ENCODE data around the gene TPD52L1.

Gene TPD52L1

GRCh38 chr6:125264476-125264875 lies 110.9 kb downstream of the TPD52L1 start:
- TF ChIP-seq POLR2AphosphoS5 (IDR thresholded peaks at IDR 0.05; ENCODE audit: low read depth, low read length) (no peak), FOXP2 (optimal IDR thresholded peaks at IDR 0.05; ENCODE audit: borderline replicate concordance, extremely low read depth, extremely low read length, insufficient read depth) (no peak), SIN3A (IDR thresholded peaks at IDR 0.05; ENCODE audit: borderline replicate concordance, insufficient read depth, low read length) (no peak), TAF1 (IDR thresholded peaks at IDR 0.05; ENCODE audit: borderline replicate concordance, insufficient read depth, low read length) (no peak)
- TF ChIP-seq, protein P1, sequence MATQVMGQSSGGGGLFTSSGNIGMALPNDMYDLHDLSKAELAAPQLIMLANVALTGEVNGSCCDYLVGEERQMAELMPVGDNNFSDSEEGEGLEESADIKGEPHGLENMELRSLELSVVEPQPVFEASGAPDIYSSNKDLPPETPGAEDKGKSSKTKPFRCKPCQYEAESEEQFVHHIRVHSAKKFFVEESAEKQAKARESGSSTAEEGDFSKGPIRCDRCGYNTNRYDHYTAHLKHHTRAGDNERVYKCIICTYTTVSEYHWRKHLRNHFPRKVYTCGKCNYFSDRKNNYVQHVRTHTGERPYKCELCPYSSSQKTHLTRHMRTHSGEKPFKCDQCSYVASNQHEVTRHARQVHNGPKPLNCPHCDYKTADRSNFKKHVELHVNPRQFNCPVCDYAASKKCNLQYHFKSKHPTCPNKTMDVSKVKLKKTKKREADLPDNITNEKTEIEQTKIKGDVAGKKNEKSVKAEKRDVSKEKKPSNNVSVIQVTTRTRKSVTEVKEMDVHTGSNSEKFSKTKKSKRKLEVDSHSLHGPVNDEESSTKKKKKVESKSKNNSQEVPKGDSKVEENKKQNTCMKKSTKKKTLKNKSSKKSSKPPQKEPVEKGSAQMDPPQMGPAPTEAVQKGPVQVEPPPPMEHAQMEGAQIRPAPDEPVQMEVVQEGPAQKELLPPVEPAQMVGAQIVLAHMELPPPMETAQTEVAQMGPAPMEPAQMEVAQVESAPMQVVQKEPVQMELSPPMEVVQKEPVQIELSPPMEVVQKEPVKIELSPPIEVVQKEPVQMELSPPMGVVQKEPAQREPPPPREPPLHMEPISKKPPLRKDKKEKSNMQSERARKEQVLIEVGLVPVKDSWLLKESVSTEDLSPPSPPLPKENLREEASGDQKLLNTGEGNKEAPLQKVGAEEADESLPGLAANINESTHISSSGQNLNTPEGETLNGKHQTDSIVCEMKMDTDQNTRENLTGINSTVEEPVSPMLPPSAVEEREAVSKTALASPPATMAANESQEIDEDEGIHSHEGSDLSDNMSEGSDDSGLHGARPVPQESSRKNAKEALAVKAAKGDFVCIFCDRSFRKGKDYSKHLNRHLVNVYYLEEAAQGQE (IDR thresholded peaks at IDR 0.05; ENCODE audit: insufficient read depth in 1 of 2, low read depth in 2 of 2, low read length in 2 of 2), result no peak

DNA sequence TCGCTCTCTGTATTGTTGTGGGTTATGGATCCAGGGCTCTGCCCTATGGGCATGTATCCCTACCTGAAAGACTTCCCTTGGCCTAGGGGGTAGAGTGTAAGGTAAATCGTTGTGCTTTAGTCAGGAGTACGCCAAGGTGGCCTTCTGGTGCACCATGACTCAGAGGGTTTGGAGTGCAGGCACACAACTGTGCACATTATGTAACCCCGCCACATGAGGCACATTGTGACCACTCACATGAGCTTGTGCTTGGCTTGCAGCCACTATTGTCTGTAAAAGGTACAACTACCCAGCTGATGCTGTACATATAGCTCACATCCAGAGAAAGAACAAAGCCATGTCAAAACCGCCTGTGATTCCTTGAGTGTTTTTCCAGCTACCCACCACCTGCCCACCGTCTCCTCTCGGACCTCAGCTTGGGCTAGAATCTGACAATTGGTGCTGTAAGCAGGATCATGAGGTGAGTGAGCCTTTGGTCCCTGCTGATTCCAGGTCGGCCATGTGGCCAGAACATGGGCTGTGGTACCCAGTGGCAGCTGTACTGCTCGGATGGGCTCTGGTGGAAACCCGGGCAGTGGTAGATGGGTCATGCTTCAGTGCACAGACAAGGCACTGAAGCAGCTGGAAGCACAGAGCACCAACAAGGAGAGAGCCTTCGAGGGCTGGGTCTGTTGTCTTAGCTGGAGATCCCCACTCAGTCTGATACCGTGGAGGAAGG lies 114.4 kb downstream of the TPD52L1 start:
- no peak for TF ChIP-seq POLR2AphosphoS5 (IDR thresholded peaks at IDR 0.05; ENCODE audit: low read depth, low read length)
- TF ChIP-seq, protein P1 (IDR thresholded peaks at IDR 0.05; ENCODE audit: insufficient read depth in 1 of 2, low read depth in 2 of 2, low read length in 2 of 2), result no peak
- no peak for TF ChIP-seq TAF1 (IDR thresholded peaks at IDR 0.05; ENCODE audit: borderline replicate concordance, insufficient read depth, low read length)
- no peak for TF ChIP-seq SIN3A (IDR thresholded peaks at IDR 0.05; ENCODE audit: borderline replicate concordance, insufficient read depth, low read length)
- no peak for TF ChIP-seq FOXP2 (optimal IDR thresholded peaks at IDR 0.05; ENCODE audit: borderline replicate concordance, extremely low read depth, extremely low read length, insufficient read depth)

DNA sequence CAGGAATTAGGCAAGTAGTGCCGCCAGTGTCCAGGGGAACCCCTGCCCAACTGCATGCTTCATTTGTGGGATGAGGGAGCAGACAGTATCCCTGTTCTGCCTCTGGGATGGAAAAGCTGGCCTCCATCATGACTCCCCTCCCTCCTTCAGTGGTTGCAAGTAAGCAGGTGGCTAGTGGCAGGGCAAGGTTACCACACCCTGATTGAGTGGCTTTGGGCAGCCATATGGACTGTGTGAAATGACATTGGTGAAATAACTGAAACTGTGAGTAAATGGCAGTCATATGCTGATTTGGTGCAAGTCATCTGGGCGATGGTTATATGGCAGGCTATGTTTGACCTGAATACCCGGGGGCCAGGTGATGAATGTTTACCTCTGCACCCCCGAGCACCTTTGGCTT lies 115.2 kb downstream of the TPD52L1 start:
- no peak for TF ChIP-seq POLR2AphosphoS5 (IDR thresholded peaks at IDR 0.05; ENCODE audit: low read depth, low read length)
- TF ChIP-seq, protein P1 (IDR thresholded peaks at IDR 0.05; ENCODE audit: insufficient read depth in 1 of 2, low read depth in 2 of 2, low read length in 2 of 2), result no peak
- TF ChIP-seq TAF1 (IDR thresholded peaks at IDR 0.05; ENCODE audit: borderline replicate concordance, insufficient read depth, low read length), result no peak
- TF ChIP-seq SIN3A (IDR thresholded peaks at IDR 0.05; ENCODE audit: borderline replicate concordance, insufficient read depth, low read length), result no peak
- TF ChIP-seq FOXP2 (optimal IDR thresholded peaks at IDR 0.05; ENCODE audit: borderline replicate concordance, extremely low read depth, extremely low read length, insufficient read depth), result no peak

DNA sequence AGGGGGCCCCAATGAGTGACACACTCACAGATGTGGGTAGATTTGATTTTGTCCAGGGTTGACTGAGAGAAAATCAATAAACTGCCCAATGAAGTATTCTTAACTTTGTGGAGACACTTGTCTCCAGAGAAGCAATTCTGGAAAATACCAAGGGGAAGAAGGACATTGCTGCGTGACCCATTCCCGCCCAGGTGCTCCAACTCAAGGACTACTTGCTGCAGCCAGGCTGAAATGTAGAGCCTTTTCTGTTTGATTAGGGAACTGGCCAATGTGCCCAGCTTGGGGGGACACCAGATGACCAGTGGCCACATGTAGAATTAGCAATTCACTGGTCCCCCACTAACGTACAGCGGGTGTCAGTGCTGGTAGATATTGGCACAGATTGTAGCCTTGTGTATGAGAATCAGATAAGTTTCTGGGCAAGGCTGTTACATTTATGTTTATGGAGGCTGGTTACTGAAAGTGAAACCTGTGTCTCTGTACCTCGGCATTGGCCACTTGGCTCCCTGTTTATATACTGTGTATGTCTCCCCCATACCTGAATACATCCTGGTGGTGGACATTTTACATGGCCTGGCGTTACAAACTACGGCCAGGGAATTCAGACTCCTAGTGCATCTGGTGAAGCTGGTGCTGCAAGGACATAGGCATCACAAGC lies 115.9 kb downstream of the TPD52L1 start:
- no peak for TF ChIP-seq POLR2AphosphoS5 (IDR thresholded peaks at IDR 0.05; ENCODE audit: low read depth, low read length)
- no peak for TF ChIP-seq TAF1 (IDR thresholded peaks at IDR 0.05; ENCODE audit: borderline replicate concordance, insufficient read depth, low read length)
- TF ChIP-seq, protein P1 (IDR thresholded peaks at IDR 0.05; ENCODE audit: insufficient read depth in 1 of 2, low read depth in 2 of 2, low read length in 2 of 2), result no peak
- TF ChIP-seq FOXP2 (optimal IDR thresholded peaks at IDR 0.05; ENCODE audit: borderline replicate concordance, extremely low read depth, extremely low read length, insufficient read depth), result no peak
- no peak for TF ChIP-seq SIN3A (IDR thresholded peaks at IDR 0.05; ENCODE audit: borderline replicate concordance, insufficient read depth, low read length)
